NB4 (cell line): ENCODE results near the gene RAI14.

Experiments used
- DNase-seq: peaks from one replicate; pipeline ENCODE4 v3.0.0; 2010; ENCODE audit warnings: low read depth
- H3K4me3 ChIP-seq: one replicate; pipeline ENCODE4 v1.5.1; 2011; ENCODE audit warnings: mild to moderate bottlenecking, low read depth, low read length, moderate library complexity
- MYC ChIP-seq: IDR thresholded peaks from 2 replicates; pipeline ENCODE4 v1.6.1; 2011; ENCODE audit warnings: low read depth, low read length
- POLR2A ChIP-seq: IDR thresholded peaks from 2 replicates; pipeline ENCODE4 v1.6.1; 2011; ENCODE audit warnings: mild to moderate bottlenecking; ENCODE audit not compliant: insufficient read length; ENCODE audit errors: extremely low read depth
- TF ChIP-seq, protein P1 (sequence below): IDR thresholded peaks from one replicate; pipeline ENCODE4 v1.5.1; 2012; ENCODE audit warnings: low read depth, low read length
- TF ChIP-seq, protein P2 (sequence below): IDR thresholded peaks from 2 replicates; pipeline ENCODE4 v1.6.1; 2011; ENCODE audit warnings: low read depth, low read length

RAI14 gene

DNA sequence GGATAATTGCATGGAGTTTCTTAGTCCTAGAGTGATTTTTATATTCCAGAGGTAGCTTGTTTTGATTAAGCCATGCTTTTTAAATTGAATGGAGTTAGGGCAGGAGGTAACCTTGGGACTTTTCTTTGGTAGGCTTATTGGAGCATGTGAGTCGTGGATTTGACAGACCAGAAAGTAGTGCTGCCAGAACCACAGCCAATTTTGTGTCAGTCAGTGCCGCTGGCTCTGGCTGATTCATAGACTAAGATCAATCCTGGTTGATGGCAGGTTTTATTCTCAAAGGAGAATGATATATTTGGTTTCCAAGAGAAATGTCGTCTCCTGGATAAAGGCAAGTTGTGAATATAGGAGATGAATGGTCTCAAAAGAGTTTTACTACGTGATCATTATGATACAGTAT is 20.3 kb downstream of the RAI14 start:
- TF ChIP-seq, protein P1, sequence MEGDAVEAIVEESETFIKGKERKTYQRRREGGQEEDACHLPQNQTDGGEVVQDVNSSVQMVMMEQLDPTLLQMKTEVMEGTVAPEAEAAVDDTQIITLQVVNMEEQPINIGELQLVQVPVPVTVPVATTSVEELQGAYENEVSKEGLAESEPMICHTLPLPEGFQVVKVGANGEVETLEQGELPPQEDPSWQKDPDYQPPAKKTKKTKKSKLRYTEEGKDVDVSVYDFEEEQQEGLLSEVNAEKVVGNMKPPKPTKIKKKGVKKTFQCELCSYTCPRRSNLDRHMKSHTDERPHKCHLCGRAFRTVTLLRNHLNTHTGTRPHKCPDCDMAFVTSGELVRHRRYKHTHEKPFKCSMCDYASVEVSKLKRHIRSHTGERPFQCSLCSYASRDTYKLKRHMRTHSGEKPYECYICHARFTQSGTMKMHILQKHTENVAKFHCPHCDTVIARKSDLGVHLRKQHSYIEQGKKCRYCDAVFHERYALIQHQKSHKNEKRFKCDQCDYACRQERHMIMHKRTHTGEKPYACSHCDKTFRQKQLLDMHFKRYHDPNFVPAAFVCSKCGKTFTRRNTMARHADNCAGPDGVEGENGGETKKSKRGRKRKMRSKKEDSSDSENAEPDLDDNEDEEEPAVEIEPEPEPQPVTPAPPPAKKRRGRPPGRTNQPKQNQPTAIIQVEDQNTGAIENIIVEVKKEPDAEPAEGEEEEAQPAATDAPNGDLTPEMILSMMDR: no peak
- TF ChIP-seq, protein P2, sequence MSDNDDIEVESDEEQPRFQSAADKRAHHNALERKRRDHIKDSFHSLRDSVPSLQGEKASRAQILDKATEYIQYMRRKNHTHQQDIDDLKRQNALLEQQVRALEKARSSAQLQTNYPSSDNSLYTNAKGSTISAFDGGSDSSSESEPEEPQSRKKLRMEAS: no peak
- no peak for TF ChIP-seq POLR2A
- no peak for TF ChIP-seq MYC
- DNase-seq: no peak
- H3K4me3 ChIP-seq: no peak overlapping the region

DNA sequence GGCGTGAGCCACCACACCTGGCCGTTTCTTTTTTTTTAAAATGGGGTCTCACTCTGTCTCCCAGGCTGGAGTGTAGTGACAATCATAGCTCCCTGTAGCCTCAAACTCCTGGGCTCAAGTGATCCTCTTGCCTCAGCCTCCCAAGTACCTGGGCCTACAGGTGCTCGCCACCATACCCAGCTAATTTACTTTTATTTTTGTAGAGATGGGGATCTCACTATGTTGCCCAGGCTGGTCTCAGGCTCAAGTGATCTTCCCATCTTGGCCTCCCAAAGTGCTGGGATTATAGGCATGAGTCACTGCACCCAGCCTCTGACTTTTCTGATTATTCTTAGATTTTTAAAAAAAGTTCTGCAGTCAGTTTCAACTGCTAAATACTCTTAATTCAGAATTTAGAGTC is 21.3 kb downstream of the RAI14 start:
- TF ChIP-seq, protein P1: no peak
- no peak for TF ChIP-seq MYC
- TF ChIP-seq POLR2A: no peak
- TF ChIP-seq, protein P2: no peak
- H3K4me3 ChIP-seq: no peak overlapping the region
- no peak for DNase-seq

DNA sequence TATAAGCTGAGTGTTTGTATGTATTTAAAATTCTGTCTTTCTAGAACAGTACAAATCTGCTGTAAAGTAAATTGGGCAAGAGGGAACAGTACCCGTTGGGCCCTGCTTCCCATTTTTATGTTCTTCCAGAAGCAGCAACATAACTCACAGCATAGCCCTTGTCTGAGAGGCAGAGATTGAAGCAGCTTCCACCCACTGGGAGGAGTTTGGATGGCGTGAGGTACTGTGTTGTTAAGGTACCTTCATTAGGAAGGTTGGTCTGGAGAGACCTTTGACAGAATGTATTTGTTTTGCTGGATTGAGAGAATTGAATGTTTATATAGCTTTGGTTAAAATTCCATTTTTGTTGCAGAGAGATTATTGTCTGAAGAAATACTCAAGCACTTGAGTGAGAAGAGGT is 24.8 kb downstream of the RAI14 start:
- no peak overlapping the region for H3K4me3 ChIP-seq
- no peak for DNase-seq
- TF ChIP-seq, protein P2: no peak
- TF ChIP-seq, protein P1: no peak
- TF ChIP-seq MYC: no peak
- TF ChIP-seq POLR2A: no peak

DNA sequence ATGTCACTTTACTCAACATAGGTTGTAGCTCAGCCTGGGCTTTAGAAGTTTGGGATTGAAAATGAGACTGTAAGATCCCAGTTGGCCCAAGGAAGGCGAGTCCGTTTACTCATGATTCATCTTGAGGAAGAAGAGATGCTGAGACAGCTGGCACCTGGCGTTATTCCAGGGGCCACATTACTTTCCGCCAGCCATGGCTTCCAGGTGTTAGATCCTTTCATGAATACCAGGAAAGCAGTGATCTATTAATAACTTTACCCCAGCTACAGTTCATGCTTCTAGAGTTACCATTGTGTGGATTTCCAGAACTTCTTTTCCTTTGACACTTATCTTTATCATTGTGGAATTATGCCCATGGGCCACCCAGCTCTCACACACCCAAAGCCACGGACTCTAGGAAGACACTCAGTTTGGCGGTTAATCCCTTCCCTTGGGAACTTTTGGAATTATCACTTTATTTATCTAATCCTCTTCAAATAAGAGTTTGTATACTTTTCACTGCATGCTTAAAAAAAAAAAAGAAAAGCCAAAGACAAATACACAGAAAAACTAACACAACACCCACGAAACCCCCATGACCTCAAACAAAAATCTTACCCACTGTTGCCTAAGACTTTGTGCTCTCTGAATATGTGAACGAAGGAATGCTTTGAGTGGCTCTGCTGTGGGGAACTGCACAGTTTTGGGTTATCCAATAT is 26.9 kb downstream of the RAI14 start:
- TF ChIP-seq MYC (no peak), POLR2A (no peak)
- TF ChIP-seq, protein P1: no peak
- TF ChIP-seq, protein P2: no peak

DNA sequence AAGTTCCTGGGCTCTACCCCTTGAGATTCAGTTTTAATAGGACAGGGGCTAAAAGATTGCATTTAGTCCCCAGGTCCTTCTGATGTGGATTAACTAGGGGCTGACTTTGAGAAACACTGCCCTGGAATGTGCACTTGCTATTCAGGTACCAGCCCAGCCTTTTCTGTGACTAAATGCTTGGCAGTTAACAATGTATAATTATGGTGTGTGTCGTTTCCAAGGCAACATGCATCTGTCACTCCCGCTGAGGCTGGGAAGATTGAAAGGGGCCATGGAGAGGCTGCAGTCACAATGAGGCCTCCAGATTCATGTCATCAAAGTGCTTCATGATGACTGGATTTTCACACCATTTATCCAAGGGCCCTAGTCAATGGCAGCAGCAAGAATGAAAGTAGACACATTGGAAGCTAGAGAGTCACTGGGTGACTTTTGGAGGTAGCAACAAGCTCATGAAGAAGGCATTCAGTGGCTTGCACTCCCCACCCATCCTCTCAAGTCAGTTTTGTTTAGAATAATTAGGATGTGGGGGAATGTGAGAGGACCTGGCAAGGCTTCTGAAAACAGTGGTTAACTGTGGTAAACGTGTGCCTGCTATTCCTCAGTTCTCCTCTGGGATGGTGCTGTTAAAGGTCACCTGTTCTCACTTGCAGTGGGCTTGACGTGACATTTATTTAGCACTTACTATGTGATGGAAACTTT is 28.3 kb downstream of the RAI14 start:
- DNase-seq: no peak
- TF ChIP-seq POLR2A (no peak), MYC (no peak)
- TF ChIP-seq, protein P1: no peak
- TF ChIP-seq, protein P2: no peak
- no peak overlapping the region for H3K4me3 ChIP-seq

More for the DNA sequence above, 26.9 kb downstream of the RAI14 start:
- no peak for DNase-seq
- H3K4me3 ChIP-seq: no peak overlapping the region
